ENCODE results near the gene ZC3H10.

The ZC3H10 gene

GRCh38 chr12:56086096-56086495, 32.0 kb upstream of the ZC3H10 start:
- no peak for TF ChIP-seq GATA1 (IDR thresholded peaks at IDR 0.05; ENCODE audit: low read depth, low read length)
- no peak for TF ChIP-seq POLR2A (IDR thresholded peaks at IDR 0.05; ENCODE audit: low read length)
- no peak for DNase-seq

DNA sequence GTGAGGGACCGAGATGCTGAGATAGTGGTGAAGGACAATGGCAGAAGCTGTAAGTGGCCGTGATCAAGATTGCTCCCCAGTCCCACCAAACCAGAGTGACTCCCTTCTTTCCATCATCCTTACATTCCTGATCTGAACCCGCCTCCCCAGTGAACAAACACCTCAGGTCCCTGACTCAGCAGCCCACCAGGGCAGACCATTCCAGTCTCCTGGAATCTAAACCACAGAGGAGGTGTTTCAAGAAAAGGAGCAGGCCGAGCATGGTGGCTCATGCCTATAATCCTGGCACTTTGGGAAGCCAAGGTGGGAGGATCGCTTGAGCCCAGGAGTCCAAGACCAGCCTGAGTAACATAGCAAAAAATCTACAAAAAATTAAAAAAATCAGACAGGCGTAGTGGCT, 31.5 kb upstream of the ZC3H10 start:
- no peak for TF ChIP-seq POLR2A (IDR thresholded peaks at IDR 0.05; ENCODE audit: low read length)
- TF ChIP-seq GATA1 (IDR thresholded peaks at IDR 0.05; ENCODE audit: low read depth, low read length): no peak
- no peak for DNase-seq

DNA sequence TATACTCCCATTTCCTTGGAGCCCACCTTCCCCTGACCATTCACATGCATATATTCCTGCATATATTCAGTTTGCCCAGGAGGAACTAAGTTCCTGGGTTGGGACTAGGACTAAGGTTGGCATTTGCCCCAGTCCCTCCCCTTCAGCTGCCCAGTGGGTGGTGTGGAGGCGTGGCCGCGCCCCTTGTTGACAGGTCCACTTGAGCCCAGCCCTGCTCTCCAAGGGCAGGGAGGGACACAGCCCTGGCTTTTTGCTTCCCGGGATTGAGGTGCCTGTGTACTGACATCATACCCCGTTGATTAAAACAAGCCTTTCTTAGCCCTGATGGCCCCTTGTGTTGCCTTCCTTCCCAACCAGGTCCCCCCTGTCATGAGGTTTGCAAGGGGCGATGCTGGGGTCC, 30.8 kb upstream of the ZC3H10 start:
- no peak for DNase-seq

GRCh38 chr12:56097738-56098137, 20.3 kb upstream of the ZC3H10 start:
- DNase-seq: no peak
- TF ChIP-seq POLR2A (IDR thresholded peaks at IDR 0.05; ENCODE audit: low read length): no peak
- TF ChIP-seq GATA1 (IDR thresholded peaks at IDR 0.05; ENCODE audit: low read depth, low read length): no peak

More for the DNA sequence above, 30.8 kb upstream of the ZC3H10 start:
- TF ChIP-seq GATA1 (IDR thresholded peaks at IDR 0.05; ENCODE audit: low read depth, low read length) (no peak), POLR2A (IDR thresholded peaks at IDR 0.05; ENCODE audit: low read length) (no peak)

DNA sequence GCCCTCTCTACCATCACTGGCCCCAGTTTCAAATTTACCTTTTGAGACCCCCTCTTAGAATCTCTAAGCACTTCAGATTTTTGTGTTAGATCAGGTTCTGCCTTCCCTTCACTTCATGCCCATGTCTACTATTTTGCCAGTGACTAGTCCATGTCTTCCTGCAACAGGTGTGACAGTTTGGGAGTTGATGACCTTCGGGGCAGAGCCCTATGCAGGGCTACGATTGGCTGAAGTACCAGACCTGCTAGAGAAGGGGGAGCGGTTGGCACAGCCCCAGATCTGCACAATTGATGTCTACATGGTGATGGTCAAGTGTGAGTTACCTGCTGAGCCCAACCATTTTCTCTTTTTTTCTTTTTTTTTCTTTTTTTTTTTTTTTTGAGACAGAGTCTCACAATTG, 19.5 kb upstream of the ZC3H10 start:
- DNase-seq: no peak
- TF ChIP-seq POLR2A (IDR thresholded peaks at IDR 0.05; ENCODE audit: low read length): no peak
- no peak for TF ChIP-seq GATA1 (IDR thresholded peaks at IDR 0.05; ENCODE audit: low read depth, low read length)

- no peak for DNase-seq
- TF ChIP-seq GATA1 (IDR thresholded peaks at IDR 0.05; ENCODE audit: low read depth, low read length) (no peak), POLR2A (IDR thresholded peaks at IDR 0.05; ENCODE audit: low read length) (no peak)
These were observed 18.3 kb upstream of the ZC3H10 start for GRCh38 chr12:56099787-56100186.

DNA sequence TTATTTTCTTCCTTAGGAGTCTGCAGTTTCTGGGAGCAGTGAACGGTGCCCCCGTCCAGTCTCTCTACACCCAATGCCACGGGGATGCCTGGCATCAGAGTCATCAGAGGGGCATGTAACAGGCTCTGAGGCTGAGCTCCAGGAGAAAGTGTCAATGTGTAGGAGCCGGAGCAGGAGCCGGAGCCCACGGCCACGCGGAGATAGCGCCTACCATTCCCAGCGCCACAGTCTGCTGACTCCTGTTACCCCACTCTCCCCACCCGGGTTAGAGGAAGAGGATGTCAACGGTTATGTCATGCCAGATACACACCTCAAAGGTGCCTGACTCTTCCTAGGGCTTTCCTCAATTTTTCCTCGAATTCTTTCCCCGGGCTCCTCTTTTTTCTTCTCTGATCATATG, 17.0 kb upstream of the ZC3H10 start:
- DNase-seq: no peak
- no peak for TF ChIP-seq GATA1 (IDR thresholded peaks at IDR 0.05; ENCODE audit: low read depth, low read length)
- no peak for TF ChIP-seq POLR2A (IDR thresholded peaks at IDR 0.05; ENCODE audit: low read length)

- DNase-seq: no peak
- TF ChIP-seq POLR2A (IDR thresholded peaks at IDR 0.05; ENCODE audit: low read length) (no peak), GATA1 (IDR thresholded peaks at IDR 0.05; ENCODE audit: low read depth, low read length) (no peak)
These were observed 15.4 kb upstream of the ZC3H10 start for GRCh38 chr12:56102683-56103065.

DNA sequence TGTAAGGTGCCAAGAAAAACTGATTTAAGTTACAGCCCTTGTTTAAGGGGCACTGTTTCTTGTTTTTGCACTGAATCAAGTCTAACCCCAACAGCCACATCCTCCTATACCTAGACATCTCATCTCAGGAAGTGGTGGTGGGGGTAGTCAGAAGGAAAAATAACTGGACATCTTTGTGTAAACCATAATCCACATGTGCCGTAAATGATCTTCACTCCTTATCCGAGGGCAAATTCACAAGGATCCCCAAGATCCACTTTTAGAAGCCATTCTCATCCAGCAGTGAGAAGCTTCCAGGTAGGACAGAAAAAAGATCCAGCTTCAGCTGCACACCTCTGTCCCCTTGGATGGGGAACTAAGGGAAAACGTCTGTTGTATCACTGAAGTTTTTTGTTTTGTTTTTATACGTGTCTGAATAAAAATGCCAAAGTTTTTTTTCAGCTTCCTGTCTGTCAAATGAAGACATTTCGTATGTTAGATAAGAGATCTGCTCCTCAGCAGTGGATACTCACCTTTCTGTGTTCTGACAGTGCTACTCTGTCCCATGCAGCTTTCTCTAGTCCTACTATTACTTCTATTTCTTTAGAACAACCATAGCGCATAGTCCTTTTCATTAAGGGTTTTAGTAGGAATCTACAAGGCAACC, 14.9 kb upstream of the ZC3H10 start:
- no peak for TF ChIP-seq POLR2A (IDR thresholded peaks at IDR 0.05; ENCODE audit: low read length)
- no peak for TF ChIP-seq GATA1 (IDR thresholded peaks at IDR 0.05; ENCODE audit: low read depth, low read length)
- no peak for DNase-seq

- DNase-seq: no peak
- no peak for TF ChIP-seq POLR2A (IDR thresholded peaks at IDR 0.05; ENCODE audit: low read length)
- no peak for TF ChIP-seq GATA1 (IDR thresholded peaks at IDR 0.05; ENCODE audit: low read depth, low read length)
These were observed 14.3 kb upstream of the ZC3H10 start for GRCh38 chr12:56103823-56104108.

GRCh38 chr12:56104109-56104814, 13.8 kb upstream of the ZC3H10 start, which contains the start of gene PA2G4:
Gene PA2G4, plus strand, starts transcription at chr12:56104559. Its CDS starts 179 bp downstream, at chr12:56104738.
- TF ChIP-seq POLR2A (IDR thresholded peaks at IDR 0.05; ENCODE audit: low read length) (peak; percentile 81), GATA1 (IDR thresholded peaks at IDR 0.05; ENCODE audit: low read depth, low read length) (no peak)
- DNase-seq: peak; percentile 97

GRCh38 chr12:56104815-56105608, 13.1 kb upstream of the ZC3H10 start:
- TF ChIP-seq GATA1 (IDR thresholded peaks at IDR 0.05; ENCODE audit: low read depth, low read length) (no peak), POLR2A (IDR thresholded peaks at IDR 0.05; ENCODE audit: low read length) (no peak)
- DNase-seq: peak; percentile 64 to 71

DNA sequence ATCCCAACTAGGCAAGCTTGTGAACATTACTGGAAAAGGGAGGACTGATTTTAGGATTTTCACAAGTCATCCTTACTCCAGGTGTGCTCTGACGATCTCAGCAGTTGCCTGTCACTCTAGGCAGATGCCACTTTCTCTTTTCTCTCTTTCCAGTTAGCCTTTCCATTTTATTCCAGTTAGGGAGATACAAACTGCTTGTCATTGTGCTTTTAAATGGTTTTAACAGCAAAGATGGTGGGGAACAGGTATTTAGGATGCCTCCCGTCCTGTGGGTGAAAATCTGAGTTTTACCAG, 12.5 kb upstream of the ZC3H10 start:
- TF ChIP-seq POLR2A (IDR thresholded peaks at IDR 0.05; ENCODE audit: low read length): no peak
- no peak for TF ChIP-seq GATA1 (IDR thresholded peaks at IDR 0.05; ENCODE audit: low read depth, low read length)
- DNase-seq: peak; percentile 45 to 66

DNA sequence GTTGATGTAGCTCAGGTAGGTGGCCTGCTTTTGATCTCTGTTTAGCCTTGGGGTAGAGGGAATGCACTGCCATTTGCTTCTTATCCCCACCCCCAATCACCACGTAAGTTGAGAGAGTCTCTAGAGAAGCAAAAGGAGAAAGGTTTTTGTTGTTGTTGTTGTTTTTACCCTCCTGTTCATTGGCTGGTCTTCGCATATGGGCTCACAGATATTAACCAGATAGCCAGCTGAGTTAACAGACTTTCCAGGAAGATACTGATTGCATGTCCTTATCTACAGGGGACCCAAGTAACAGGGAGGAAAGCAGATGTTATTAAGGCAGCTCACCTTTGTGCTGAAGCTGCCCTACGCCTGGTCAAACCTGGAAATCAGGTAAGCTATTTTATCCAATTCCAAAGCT, 10.8 kb upstream of the ZC3H10 start:
- TF ChIP-seq POLR2A (IDR thresholded peaks at IDR 0.05; ENCODE audit: low read length) (no peak), GATA1 (IDR thresholded peaks at IDR 0.05; ENCODE audit: low read depth, low read length) (peak; percentile 24)

More for the DNA sequence above, 10.8 kb upstream of the ZC3H10 start:
- DNase-seq: peak; percentile 75 to 92

Measured in erythroblast (primary cell).